ENCODE data around the gene ACOX1. TPM values are rescaled to one million over a fixed set of nuclear protein-coding genes. Genes with fewer than 3 reads are reported as not detected.

ACOX1 gene
- total and polyA plus RNA-seq, 2 of the 13 experiments (the other 11 are each of a cell fraction or from before 2014, with no cell fraction given) = 86.4 to 120 TPM

GRCh38 chr17:75904749-75905521 is 74.0 kb downstream of the ACOX1 start, which contains the start of gene MRPL38 (continued):
- TF ChIP-seq THAP11 (CRISPR knock-in tag; IDR thresholded peaks at IDR 0.05) (peak; percentile 94), BCL3 (CRISPR knock-in tag; IDR thresholded peaks at IDR 0.05) (peak; percentile 99), ZEB1 (IDR thresholded peaks at IDR 0.05; ENCODE audit: insufficient replicate concordance, low read depth) (peak; percentile 91), TP53 (CRISPR knock-in tag; conservative IDR thresholded peaks at IDR 0.05) (peak; percentile 75; the same call in 1 of the 2 replicates), SMAD3 (CRISPR knock-in tag; IDR thresholded peaks at IDR 0.05) (peak; percentile 96; the same call in 1 of the 2 replicates), SP1 (IDR thresholded peaks at IDR 0.05) (no peak), SP1 (CRISPR knock-in tag; IDR thresholded peaks at IDR 0.05) (peak; percentile 94), ZNF572 (CRISPR knock-in tag; IDR thresholded peaks at IDR 0.05) (peak; percentile 98), MBD4 (IDR thresholded peaks at IDR 0.05; ENCODE audit: borderline replicate concordance, low read length) (no peak), USF2 (IDR thresholded peaks at IDR 0.05; ENCODE audit: low read depth, low read length) (no peak), USF2 (CRISPR knock-in tag; IDR thresholded peaks at IDR 0.05; ENCODE audit: borderline replicate concordance) (no peak; the same call in 1 of the 2 replicates), DDIT3 (CRISPR knock-in tag; IDR thresholded peaks at IDR 0.05) (peak; percentile 78; the same call in 1 of the 2 replicates), BORCS8-MEF2B (CRISPR knock-in tag; IDR thresholded peaks at IDR 0.05) (peak; percentile 97), ETS1 (CRISPR knock-in tag; IDR thresholded peaks at IDR 0.05) (0 out of 2 replicates have a peak, but pooled peaks have one; percentile 63), ZNF280B (CRISPR knock-in tag; IDR thresholded peaks at IDR 0.05; ENCODE audit: borderline replicate concordance) (peak; percentile 88), ZNF343 (CRISPR knock-in tag; IDR thresholded peaks at IDR 0.05) (peak; percentile 89), RCOR2 (CRISPR knock-in tag; IDR thresholded peaks at IDR 0.05) (peak; percentile 92), EED (CRISPR knock-in tag; IDR thresholded peaks at IDR 0.05) (peak; percentile 22; the same call in 1 of the 2 replicates), EP300 (IDR thresholded peaks at IDR 0.05; ENCODE audit: low read depth in 2 of 2, low read length in 2 of 2) (peak in 1 of 2 experiments; percentile 58; a peak in 2 of 4 replicates), EP300 (CRISPR knock-in tag; IDR thresholded peaks at IDR 0.05; ENCODE audit: borderline replicate concordance) (peak; percentile 73), RXRA (CRISPR knock-in tag; IDR thresholded peaks at IDR 0.05) (peak; percentile 94), FOXA1 (IDR thresholded peaks at IDR 0.05) (no peak), FOXA1 (CRISPR knock-in tag; IDR thresholded peaks at IDR 0.05) (peak; percentile 47)
- TF ChIP-seq, protein P1, sequence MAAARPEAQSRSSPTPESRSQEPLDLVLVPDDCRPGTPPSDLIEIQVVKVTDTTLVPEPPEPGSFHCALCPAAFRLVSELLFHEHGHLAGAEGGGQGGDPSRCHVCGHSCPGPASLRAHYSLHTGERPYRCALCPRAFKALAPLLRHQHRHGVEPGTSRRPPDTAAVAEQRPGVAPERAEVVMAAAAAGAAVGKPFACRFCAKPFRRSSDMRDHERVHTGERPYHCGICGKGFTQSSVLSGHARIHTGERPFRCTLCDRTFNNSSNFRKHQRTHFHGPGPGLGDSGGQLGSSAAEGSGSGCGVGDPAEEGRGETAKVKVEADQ (CRISPR knock-in tag; IDR thresholded peaks at IDR 0.05; ENCODE audit: borderline replicate concordance) = peak; percentile 94
